Neuronal stem cell (in vitro differentiated cells): ENCODE data around the gene PAOX.
A peak's percentile ranks its signal among the peaks of the same experiment; 100 is the strongest.

Source experiments
- DNase-seq: peaks from one replicate; pipeline ENCODE4 v3.0.0-alpha.2; 2013; ENCODE audit warnings: low spot score
- H2AFZ ChIP-seq: one replicate; pipeline ENCODE4 v1.6.1; 2013; ENCODE audit warnings: mild to moderate bottlenecking, low read length, inconsistent platforms
- H2AK5ac ChIP-seq: 2 replicates; pipeline ENCODE4 v1.6.1; 2013; ENCODE audit warnings: low read depth, mild to moderate bottlenecking, inconsistent platforms, low read length, moderate library complexity, mixed read lengths
- H2BK120ac ChIP-seq: 2 replicates; pipeline ENCODE4 v1.6.1; 2013; ENCODE audit warnings: low read depth, mild to moderate bottlenecking, inconsistent platforms, low read length, moderate library complexity, mixed read lengths
- H2BK12ac ChIP-seq: one replicate; pipeline ENCODE4 v1.6.1; 2013; ENCODE audit warnings: low read length, inconsistent platforms
- H2BK15ac ChIP-seq: 2 replicates; pipeline ENCODE4 v1.6.1; 2013; ENCODE audit warnings: mild to moderate bottlenecking, low read length, inconsistent platforms, mixed read lengths
- H2BK5ac ChIP-seq: one replicate; pipeline ENCODE4 v1.6.1; 2013; ENCODE audit warnings: inconsistent platforms, mild to moderate bottlenecking, low read length, moderate library complexity
- H3K14ac ChIP-seq: one replicate; pipeline ENCODE4 v1.6.1; 2013; ENCODE audit warnings: low read length, inconsistent platforms
- H3K18ac ChIP-seq: 2 replicates; pipeline ENCODE4 v1.6.1; 2013; ENCODE audit warnings: low read length, inconsistent platforms
- H3K23ac ChIP-seq: 2 replicates; pipeline ENCODE4 v1.6.1; 2013; ENCODE audit warnings: low read depth, mild to moderate bottlenecking, mixed read lengths, low read length, inconsistent platforms; ENCODE audit not compliant: poor library complexity
- H3K27ac ChIP-seq: replicated peaks from 3 replicates; pipeline ENCODE4 v1.5.1; 2013; ENCODE audit warnings: low read length, inconsistent platforms
- H3K27me3 ChIP-seq, 3 experiments: 2 replicates each; pipeline ENCODE4 v1.6.1; 2013; ENCODE audit warnings: low read length in 3 of 3, mild to moderate bottlenecking in 2 of 3, inconsistent platforms in 1 of 3, low read depth in 1 of 3, mixed read lengths in 1 of 3, moderate library complexity in 1 of 3; ENCODE audit not compliant: control insufficient read depth in 3 of 3, insufficient read depth in 3 of 3
- H3K36me3 ChIP-seq, 2 donors: replicated peaks in 1 of 2; 2 replicates each; pipeline ENCODE4 v1.6.1; 2013; ENCODE audit warnings: low read length in 2 of 2; ENCODE audit not compliant: control insufficient read depth in 2 of 2, insufficient read depth in 2 of 2
- H3K4ac ChIP-seq: 2 replicates; pipeline ENCODE4 v1.6.1; 2013; ENCODE audit warnings: inconsistent platforms, mild to moderate bottlenecking, low read length, moderate library complexity
- H3K4me1 ChIP-seq, 2 donors: 1 replicate in 1 of 2; 2 replicates in 1 of 2; pipeline ENCODE4 v1.6.1; 2013; ENCODE audit warnings: low read length in 2 of 2, low read depth in 1 of 2; ENCODE audit not compliant: control insufficient read depth in 2 of 2, insufficient read depth in 1 of 2
- H3K4me2 ChIP-seq: one replicate; pipeline ENCODE4 v1.6.1; 2013; ENCODE audit warnings: mild to moderate bottlenecking, low read length, inconsistent platforms; ENCODE audit not compliant: insufficient read depth, poor library complexity, severe bottlenecking
- H3K4me3 ChIP-seq, 2 donors: 2 replicates each; pipeline ENCODE4 v1.5.1; 2013; ENCODE audit warnings: low read length in 2 of 2, mild to moderate bottlenecking in 2 of 2, inconsistent platforms in 1 of 2, moderate library complexity in 1 of 2
- H3K79me1 ChIP-seq: one replicate; pipeline ENCODE4 v1.6.1; 2013; ENCODE audit warnings: low read depth, mild to moderate bottlenecking, inconsistent platforms, low read length, moderate library complexity
- H3K9ac ChIP-seq: one replicate; pipeline ENCODE4 v1.6.1; 2013; ENCODE audit warnings: mild to moderate bottlenecking, low read depth, low read length, inconsistent platforms; ENCODE audit not compliant: poor library complexity
- H3K9me3 ChIP-seq, 2 donors: replicated peaks in 1 of 2; 2 replicates each; pipeline versions ENCODE3 to v1.6.1; 2013; ENCODE audit warnings: low read length in 2 of 2, mild to moderate bottlenecking in 2 of 2, inconsistent platforms in 1 of 2, low read depth in 1 of 2, mixed read lengths in 1 of 2, moderate library complexity in 1 of 2; ENCODE audit not compliant: control insufficient read depth in 2 of 2, insufficient read depth in 1 of 2
- H4K8ac ChIP-seq: one replicate; pipeline ENCODE4 v1.6.1; 2013; ENCODE audit warnings: low read depth, mild to moderate bottlenecking, inconsistent platforms, low read length, moderate library complexity
- H4K91ac ChIP-seq: one replicate; pipeline ENCODE4 v1.6.1; 2013; ENCODE audit warnings: low read length, low read depth, mild to moderate bottlenecking, inconsistent platforms; ENCODE audit not compliant: poor library complexity
- WGBS, 2 donors: extraction: QIAGEN DNeasy Blood & Tissue Kit; methylation state at CpG; one replicate each; pipeline ENCODE4 v1.1.7; 2013; ENCODE audit warnings: missing lambda C conversion rate in 2 of 2, mixed read lengths in 1 of 2; ENCODE audit not compliant: insufficient read length in 2 of 2, insufficient replicate concordance in 1 of 2; ENCODE audit errors: extremely low coverage in 2 of 2; 5-methylcytosine and 5-hydroxymethylcytosine counted together

The PAOX gene

GRCh38 chr10:133357285-133358161, 21.5 kb upstream of the PAOX start, which contains the start of gene FUOM:
Gene FUOM, minus strand, starts transcription at chr10:133358019. Its CDS starts 12 bp downstream, at chr10:133358007.
- H2AFZ ChIP-seq = peak within 1 kb of the TSS; percentile 84
- peaks cover 0 to 6% of the 10 kb centered on the region in 2 donors for H3K4me1 ChIP-seq
- H3K27ac ChIP-seq = no peak within 1 kb of the TSS
- peaks cover 12 to 13% of the 10 kb centered on the region in 2 donors for H3K36me3 ChIP-seq
- DNase-seq = peak; percentile 74
- peak within 1 kb of the TSS; percentile 66 for H2BK5ac ChIP-seq
- H3K4me2 ChIP-seq = peak within 1 kb of the TSS; percentile 91
- peak within 1 kb of the TSS; percentile 93 for H3K4ac ChIP-seq
- H2BK120ac ChIP-seq = peak within 1 kb of the TSS; percentile 72
- peak within 1 kb of the TSS; percentile 95 for H3K9ac ChIP-seq
- peak within 1 kb of the TSS; percentile 99 for H3K23ac ChIP-seq
- peaks cover 0 to 6% of the 10 kb centered on the region in 2 donors for H3K9me3 ChIP-seq
- H2BK12ac ChIP-seq = peak within 1 kb of the TSS; percentile 58
- H3K79me1 ChIP-seq = peaks cover 9% of the 10 kb centered on the region
- peak within 1 kb of the TSS; percentile 43 for H4K8ac ChIP-seq
- H2BK15ac ChIP-seq = peak within 1 kb of the TSS; percentile 92
- H2AK5ac ChIP-seq = peak within 1 kb of the TSS; percentile 100
- H3K4me3 ChIP-seq = peak within 1 kb of the TSS; percentile 61 to 91
- peak within 1 kb of the TSS; percentile 53 for H4K91ac ChIP-seq
- H3K27me3 ChIP-seq = peaks cover 0 to 2% (median 0%) of the 10 kb centered on the region in 3 experiments
- peak within 1 kb of the TSS; percentile 84 for H3K14ac ChIP-seq
- peak within 1 kb of the TSS; percentile 99 for H3K18ac ChIP-seq
- WGBS, 2 donors = no CpG with 5 or more reads among the region's 83 CpGs

GRCh38 chr10:133358162-133358924, 20.7 kb upstream of the PAOX start:
- Histone ChIP-seq H3K27ac (no peak overlapping the region), H3K4me2 (no peak overlapping the region), H3K23ac (peak overlapping the region; percentile 80), H4K91ac (peak overlapping the region; percentile 53), H3K9ac (no peak overlapping the region), H3K36me3 (peaks cover 18 to 20% of the 10 kb centered on the region in 2 donors), H3K18ac (peak overlapping the region; percentile 80), H3K79me1 (peaks cover 8% of the 10 kb centered on the region), H3K27me3 (peaks cover 0 to 2% (median 0%) of the 10 kb centered on the region in 3 experiments), H2AK5ac (peak overlapping the region; percentile 100), H3K4me1 (peaks cover 0 to 6% of the 10 kb centered on the region in 2 donors), H2BK12ac (peak overlapping the region; percentile 6), H3K14ac (peak overlapping the region; percentile 71), H4K8ac (peak overlapping the region; percentile 43), H2BK5ac (no peak overlapping the region), H3K4me3 (no peak overlapping the region), H3K4ac (no peak overlapping the region), H2BK15ac (peak overlapping the region; percentile 92), H2BK120ac (peak overlapping the region; percentile 72), H2AFZ (no peak overlapping the region), H3K9me3 (peaks cover 0 to 6% of the 10 kb centered on the region in 2 donors)
- WGBS, 2 donors = no CpG with 5 or more reads among the region's 41 CpGs
- no peak for DNase-seq

DNA sequence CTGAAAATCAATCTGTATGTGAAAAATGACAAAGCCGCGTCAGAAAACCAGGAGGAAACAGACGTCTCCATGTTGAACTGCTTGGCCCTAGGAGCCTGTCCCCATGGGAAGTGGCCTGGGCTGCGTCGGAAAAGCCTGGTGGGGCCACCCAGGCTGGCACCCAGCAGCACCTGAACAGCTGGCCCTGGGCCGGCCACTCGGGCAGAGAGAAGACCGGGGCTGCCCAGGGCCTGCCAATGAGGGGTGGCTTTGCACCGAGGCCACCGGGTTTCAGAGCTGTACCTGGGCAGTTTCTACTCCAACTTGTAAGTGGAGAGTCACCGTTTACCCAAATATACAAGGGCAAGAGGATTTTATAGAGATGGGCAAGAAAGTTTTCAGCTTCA, 20.1 kb upstream of the PAOX start:
- Histone ChIP-seq H2BK12ac (peak overlapping the region; percentile 6), H3K9me3 (peaks cover 0 to 6% of the 10 kb centered on the region in 2 donors), H2BK5ac (no peak overlapping the region), H3K79me1 (peaks cover 6% of the 10 kb centered on the region), H2AK5ac (peak overlapping the region; percentile 100), H3K4me3 (no peak overlapping the region), H3K4me1 (peaks cover 0 to 6% of the 10 kb centered on the region in 2 donors), H3K9ac (no peak overlapping the region), H3K23ac (no peak overlapping the region), H3K4me2 (no peak overlapping the region), H2AFZ (no peak overlapping the region), H4K91ac (no peak overlapping the region), H3K27ac (no peak overlapping the region), H3K27me3 (peaks cover 0 to 2% (median 0%) of the 10 kb centered on the region in 3 experiments), H4K8ac (no peak overlapping the region), H3K36me3 (peaks cover 18 to 24% of the 10 kb centered on the region in 2 donors), H2BK120ac (peak overlapping the region; percentile 72), H3K4ac (no peak overlapping the region), H2BK15ac (peak overlapping the region; percentile 92), H3K18ac (no peak overlapping the region), H3K14ac (no peak overlapping the region)
- no peak for DNase-seq
- WGBS, 2 donors = no CpG with 5 or more reads among the region's 11 CpGs
